HepG2 (cell line): Measurements from ENCODE around the gene U2AF1L4. TPM values are rescaled to one million over a fixed set of nuclear protein-coding genes. Genes with fewer than 3 reads are reported as not detected.

Experiments used
- ATAC-seq: fragments of 200-7000 bp; cut with Tn5 transposase; 3 replicates; pipeline ENCODE4 v1.9.1; 2020; ENCODE audit warnings: mild to moderate bottlenecking, moderate library complexity
- BruUV-seq: library from RNA; stranded (reverse); fragments of 400-500 nt; replicated peaks from 2 replicates; lab custom pipeline; 2021; lab: Mats Ljungman, UMichigan
- CTCF ChIA-PET: fragments of 300-600 bp; formaldehyde crosslinking; extraction: SDS; loops from one replicate; lab custom pipeline; 2021; ENCODE audit warnings: low total read pairs, inconsistent platforms, low intra/inter-chr PET ratio; lab: Yijun Ruan, JAX
- POLR2A ChIA-PET: fragments of 350-600 bp; sonication (Branson Sonifier 250); formaldehyde crosslinking; loops from one replicate; lab custom pipeline; 2020; ENCODE audit warnings: antibody characterized with exemption, inconsistent platforms; lab: Yijun Ruan, JAX
- DNase-seq: peaks from one replicate; pipeline ENCODE4 v3.0.0-alpha.2; 2015; ENCODE audit warnings: low spot score
- FAIRE-seq: peaks from 3 replicates; lab custom pipeline; 2011; peaks lifted over from hg19 to GRCh38; lab: Jason Lieb, UNC
- H2AFZ ChIP-seq: one replicate; pipeline ENCODE4 v1.6.1; 2011; ENCODE audit warnings: low read length, inconsistent platforms
- H3K27ac ChIP-seq: fragments of 300-600 bp; 3 replicates; pipeline ENCODE4 v1.8.0; 2011; ENCODE audit warnings: mixed run types, mild to moderate bottlenecking, mixed read lengths, low read length, inconsistent platforms; ENCODE audit not compliant: insufficient read depth; ENCODE audit errors: extremely low read length
- H3K27me3 ChIP-seq, 2 experiments: fragments of 200-600 bp in 1 of 2; 2 replicates in 1 of 2; 3 replicates in 1 of 2; pipeline versions ENCODE4 v1.6.0 to v1.8.0; 2011; ENCODE audit warnings: low read length in 2 of 2, mild to moderate bottlenecking in 2 of 2, moderate library complexity in 2 of 2, inconsistent platforms in 1 of 2; ENCODE audit not compliant: insufficient read depth in 2 of 2, control insufficient read depth in 1 of 2
- H3K36me3 ChIP-seq, 2 experiments: fragments of 200-600 bp in 1 of 2; replicated peaks in 1 of 2; 2 replicates in 1 of 2; 3 replicates in 1 of 2; pipeline versions ENCODE4 v1.5.1 to v1.8.0; 2011; ENCODE audit warnings: low read length in 2 of 2, inconsistent platforms in 1 of 2; ENCODE audit not compliant: insufficient read depth in 2 of 2, control insufficient read depth in 1 of 2
- H3K4me1 ChIP-seq: 2 replicates; pipeline ENCODE4 v1.5.1; 2012; ENCODE audit warnings: low read length, inconsistent platforms; ENCODE audit not compliant: insufficient read depth
- H3K4me2 ChIP-seq: 2 replicates; pipeline ENCODE4 v1.6.0; 2011; ENCODE audit warnings: low read depth, low read length, inconsistent platforms
- H3K4me3 ChIP-seq, 3 experiments: fragments of 200-600 bp in 1 of 3; sonication (generic), shearing (Covaris generic) in 1 of 3; replicated peaks in 1 of 3; 2 replicates each; pipeline ENCODE4 v1.5.1; 2011 to 2016; ENCODE audit warnings: low read length in 3 of 3, inconsistent platforms in 2 of 3, low read depth in 2 of 3, mild to moderate bottlenecking in 2 of 3, control low read depth in 1 of 3, mixed read lengths in 1 of 3; ENCODE audit not compliant: insufficient read depth in 1 of 3
- H3K79me2 ChIP-seq: one replicate; pipeline ENCODE4 v1.6.1; 2011; ENCODE audit warnings: low read length, inconsistent platforms; ENCODE audit not compliant: insufficient read depth
- H3K9ac ChIP-seq: 2 replicates; pipeline ENCODE4 v1.6.0; 2011; ENCODE audit warnings: mild to moderate bottlenecking, low read depth, low read length, inconsistent platforms; ENCODE audit not compliant: insufficient read depth
- H3K9me3 ChIP-seq: 2 replicates; pipeline ENCODE4 v1.5.1; 2012; ENCODE audit warnings: mild to moderate bottlenecking, low read length
- H4K20me1 ChIP-seq: 2 replicates; pipeline ENCODE4 v1.6.0; 2011; ENCODE audit warnings: inconsistent platforms, mild to moderate bottlenecking, low read length, moderate library complexity; ENCODE audit not compliant: insufficient read depth
- ARID3A ChIP-seq: IDR thresholded peaks from 2 replicates; pipeline ENCODE4 v1.6.1; 2012; ENCODE audit warnings: low read depth, low read length, improper control_type of control experiment
- BRD4 ChIP-seq: sonication (generic); formaldehyde crosslinking; IDR thresholded peaks from 2 replicates; pipeline ENCODE4 v1.4.0; 2020; ENCODE audit warnings: missing genetic modification reagents
- CHD2 ChIP-seq: IDR thresholded peaks from 2 replicates; pipeline ENCODE4 v1.6.1; 2011; ENCODE audit warnings: low read depth, low read length, improper control_type of control experiment
- EED ChIP-seq: sonication (generic); formaldehyde crosslinking; IDR thresholded peaks from 2 replicates; pipeline ENCODE4 v1.5.0; 2020; ENCODE audit warnings: mild to moderate bottlenecking, missing genetic modification reagents
- FOXA3 ChIP-seq: IDR thresholded peaks from 2 replicates; pipeline ENCODE4 v1.6.1; 2016; ENCODE audit warnings: missing genetic modification reagents, missing compliant biosample characterization
- GATA4 ChIP-seq: sonication (generic); IDR thresholded peaks from 2 replicates; pipeline ENCODE4 v1.6.1; 2016; ENCODE audit warnings: antibody characterized with exemption, low read depth, borderline replicate concordance
- GLMP ChIP-seq: sonication (generic); formaldehyde crosslinking; IDR thresholded peaks from 2 replicates; pipeline ENCODE4 v1.9.0; 2021; ENCODE audit warnings: missing genetic modification reagents, mild to moderate bottlenecking, borderline replicate concordance
- HBP1 ChIP-seq: IDR thresholded peaks from 2 replicates; pipeline ENCODE4 v1.6.1; 2016; ENCODE audit warnings: low read depth, control low read depth
- HOXA5 ChIP-seq: sonication (generic); formaldehyde crosslinking; IDR thresholded peaks from 2 replicates; pipeline ENCODE4 v1.4.0; 2020; ENCODE audit warnings: missing genetic modification reagents
- MAX ChIP-seq: IDR thresholded peaks from 2 replicates; pipeline ENCODE4 v1.6.1; 2012; ENCODE audit warnings: inconsistent platforms
- MXD3 ChIP-seq: IDR thresholded peaks from 2 replicates; pipeline ENCODE4 v1.6.1; 2016; ENCODE audit warnings: mild to moderate bottlenecking, missing biosample characterization, missing genetic modification reagents
- SMC3 ChIP-seq: IDR thresholded peaks from 2 replicates; pipeline ENCODE4 v1.6.1; 2011; ENCODE audit warnings: low read length, improper control_type of control experiment
- YEATS2 ChIP-seq: sonication (generic); formaldehyde crosslinking; IDR thresholded peaks from 2 replicates; pipeline ENCODE4 v1.4.0; 2020; ENCODE audit warnings: missing genetic modification reagents, borderline replicate concordance
- ZBTB7B ChIP-seq: sonication (generic); formaldehyde crosslinking; IDR thresholded peaks from 2 replicates; pipeline ENCODE4 v1.4.0; 2020; ENCODE audit warnings: missing genetic modification reagents
- ZKSCAN8 ChIP-seq: IDR thresholded peaks from 2 replicates; pipeline ENCODE4 v1.6.1; 2016; ENCODE audit warnings: borderline replicate concordance, missing genetic modification reagents, missing compliant biosample characterization
- ZNF484 ChIP-seq: sonication (generic); formaldehyde crosslinking; IDR thresholded peaks from 2 replicates; pipeline ENCODE4 v1.5.1; 2020; ENCODE audit warnings: mild to moderate bottlenecking, low read depth, missing genetic modification reagents, borderline replicate concordance
- ZNF547 ChIP-seq: sonication (generic); formaldehyde crosslinking; IDR thresholded peaks from 2 replicates; pipeline ENCODE4 v1.5.1; 2020; ENCODE audit warnings: mild to moderate bottlenecking, missing genetic modification reagents
- ZZZ3 ChIP-seq: sonication (generic); formaldehyde crosslinking; IDR thresholded peaks from 2 replicates; pipeline ENCODE4 v1.4.0; 2020; ENCODE audit warnings: missing genetic modification reagents, mild to moderate bottlenecking, borderline replicate concordance
- WGBS: methylation state at CpG from one replicate; pipeline ENCODE4 v1.1.6; 2017; ENCODE audit warnings: low lambda C conversion rate; 5-methylcytosine and 5-hydroxymethylcytosine counted together
- in situ Hi-C: cut with HindIII; loops from 2 replicates; pipeline ENCODE4 v1.10.0; 2017; ENCODE audit warnings: low pct_unique_long_range_greater_than_20kb; ENCODE audit not compliant: extremely low pct_ligation_motif_present
- intact Hi-C: fragments of 100-400 bp; cut with micrococcal nuclease; formaldehyde crosslinking; loops from one replicate; pipeline ENCODE4 v1.10.0; 2022; ENCODE audit not compliant: unreplicated experiment
- polyA plus RNA-seq, 8 experiments: library from polyadenylated mRNA; depleted of rRNA in 3 of 8; stranded (reverse) in 7 of 8; unstranded in 1 of 8; fragments of >200 nt; fragmentation: Illumina TruSeq in 4 of 8; extraction: Trizol in 4 of 8; gene quantifications; 2 replicates each; pipeline versions ENCODE4 v1.2.1 to v1.2.3, GENCODE V29; 2011 to 2016; ENCODE audit warnings: low read depth in 4 of 8, missing spikeins in 1 of 8, mixed read lengths in 1 of 8; ENCODE audit not compliant: insufficient read depth in 1 of 8
- total RNA-seq, 5 experiments: library from RNA; depleted of rRNA; stranded (reverse); fragments of >200 nt; fragmentation: Illumina TruSeq; extraction: Trizol; gene quantifications; 2 replicates each; pipeline ENCODE4 v1.2.3, GENCODE V29; 2016; ENCODE audit warnings: low read depth in 1 of 5

Gene U2AF1L4
- total and polyA plus RNA-seq, 2 of the 13 experiments (the other 11 are each of a cell fraction or from before 2014, with no cell fraction given): 7.9 to 15.4 TPM

- Histone ChIP-seq H3K4me3 (no peak overlapping the region), H3K36me3 (no peaks in the 10 kb centered on the region), H3K9me3 (no peaks in the 10 kb centered on the region), H3K27me3 (no peaks in the 10 kb centered on the region), H2AFZ (no peak overlapping the region), H3K9ac (no peak overlapping the region), H3K27ac (no peak overlapping the region), H3K79me2 (no peaks in the 10 kb centered on the region), H3K4me1 (peaks cover 32% of the 10 kb centered on the region), H3K4me2 (no peak overlapping the region), H4K20me1 (no peaks in the 10 kb centered on the region)
- BruUV-seq: no TSS peak
- 36% methylated on average over 8 of the region's 8 CpGs for WGBS
- CTCF ChIA-PET: interaction anchor here (0.6 to 6.1 kb wide), 11 partner anchors 8 to 237 kb away, joined by 3 to 201 read pairs (median 5); partner anchors contain the start of gene KMT2B
- in situ Hi-C loops (loop anchor here (10.0 kb wide), 1 partner anchor 121 kb away; the partner anchor contains the start of gene PRODH2), intact Hi-C loops (loop anchor here (1.0 to 10.0 kb wide), 3 partner anchors 22 to 121 kb away; partner anchors contain the start of genes IGFLR1, LIN37, PRODH2 and PSENEN)
- DNase-seq: peak; percentile 81
- POLR2A ChIA-PET: interaction anchor here (0.9 kb wide), 1 partner anchor 126 kb away, joined by 5 read pairs; no protein-coding TSS in a partner anchor
- FAIRE-seq: peak; percentile 94
- ATAC-seq: peak; percentile 96
- 0 out of 2 replicates have a peak, but pooled peaks have one; percentile 51 for TF ChIP-seq YEATS2 (CRISPR knock-in tag)
- TF ChIP-seq ZNF547: peak; percentile 35; the same call in 1 of the 2 replicates
- TF ChIP-seq ZKSCAN8 (CRISPR knock-in tag): no peak
- peak; percentile 96 for TF ChIP-seq SMC3
- TF ChIP-seq ZBTB7B (CRISPR knock-in tag): no peak
- 0 out of 2 replicates have a peak, but pooled peaks have one; percentile 36 for TF ChIP-seq HBP1 (CRISPR knock-in tag)
- TF ChIP-seq MXD3 (CRISPR knock-in tag): no peak
- no peak for TF ChIP-seq GATA4
- TF ChIP-seq BRD4 (CRISPR knock-in tag): no peak
- peak; percentile 39; the same call in 1 of the 2 replicates for TF ChIP-seq MAX
- TF ChIP-seq CHD2: no peak
- peak; percentile 68 for TF ChIP-seq FOXA3 (CRISPR knock-in tag)
- no peak for TF ChIP-seq ZNF484 (CRISPR knock-in tag)
- no peak for TF ChIP-seq ZZZ3 (CRISPR knock-in tag)
- no peak for TF ChIP-seq GLMP (CRISPR knock-in tag)
- peak; percentile 66; the same call in 1 of the 2 replicates for TF ChIP-seq ARID3A
- TF ChIP-seq HOXA5 (CRISPR knock-in tag): no peak
- no peak for TF ChIP-seq EED (CRISPR knock-in tag)
These were observed 51.2 kb downstream of the U2AF1L4 start for GRCh38 chr19:35693835-35694599.
